ENCODE results near the gene CORO2B.

DNA sequence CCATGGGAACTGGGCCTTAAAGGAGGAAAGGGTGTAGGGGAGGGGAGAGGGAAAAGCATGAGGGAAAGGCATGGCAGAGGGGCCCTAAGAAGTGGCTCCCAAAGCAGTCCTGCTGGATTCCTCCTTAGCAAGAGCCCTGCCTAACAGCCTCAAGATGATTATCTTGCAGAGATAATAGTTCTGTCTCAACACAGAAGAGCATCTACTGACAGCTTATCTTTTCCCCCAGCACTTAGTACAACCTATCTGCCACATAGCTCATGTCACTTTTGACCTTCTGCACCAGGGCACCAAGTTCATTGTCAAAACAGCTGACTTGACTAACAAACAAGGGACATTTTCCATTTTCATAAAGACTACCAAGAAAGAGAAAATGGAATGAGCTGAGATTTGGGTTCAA is 155.6 kb downstream of the CORO2B start:
- TF ChIP-seq, protein P1, sequence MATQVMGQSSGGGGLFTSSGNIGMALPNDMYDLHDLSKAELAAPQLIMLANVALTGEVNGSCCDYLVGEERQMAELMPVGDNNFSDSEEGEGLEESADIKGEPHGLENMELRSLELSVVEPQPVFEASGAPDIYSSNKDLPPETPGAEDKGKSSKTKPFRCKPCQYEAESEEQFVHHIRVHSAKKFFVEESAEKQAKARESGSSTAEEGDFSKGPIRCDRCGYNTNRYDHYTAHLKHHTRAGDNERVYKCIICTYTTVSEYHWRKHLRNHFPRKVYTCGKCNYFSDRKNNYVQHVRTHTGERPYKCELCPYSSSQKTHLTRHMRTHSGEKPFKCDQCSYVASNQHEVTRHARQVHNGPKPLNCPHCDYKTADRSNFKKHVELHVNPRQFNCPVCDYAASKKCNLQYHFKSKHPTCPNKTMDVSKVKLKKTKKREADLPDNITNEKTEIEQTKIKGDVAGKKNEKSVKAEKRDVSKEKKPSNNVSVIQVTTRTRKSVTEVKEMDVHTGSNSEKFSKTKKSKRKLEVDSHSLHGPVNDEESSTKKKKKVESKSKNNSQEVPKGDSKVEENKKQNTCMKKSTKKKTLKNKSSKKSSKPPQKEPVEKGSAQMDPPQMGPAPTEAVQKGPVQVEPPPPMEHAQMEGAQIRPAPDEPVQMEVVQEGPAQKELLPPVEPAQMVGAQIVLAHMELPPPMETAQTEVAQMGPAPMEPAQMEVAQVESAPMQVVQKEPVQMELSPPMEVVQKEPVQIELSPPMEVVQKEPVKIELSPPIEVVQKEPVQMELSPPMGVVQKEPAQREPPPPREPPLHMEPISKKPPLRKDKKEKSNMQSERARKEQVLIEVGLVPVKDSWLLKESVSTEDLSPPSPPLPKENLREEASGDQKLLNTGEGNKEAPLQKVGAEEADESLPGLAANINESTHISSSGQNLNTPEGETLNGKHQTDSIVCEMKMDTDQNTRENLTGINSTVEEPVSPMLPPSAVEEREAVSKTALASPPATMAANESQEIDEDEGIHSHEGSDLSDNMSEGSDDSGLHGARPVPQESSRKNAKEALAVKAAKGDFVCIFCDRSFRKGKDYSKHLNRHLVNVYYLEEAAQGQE (IDR thresholded peaks at IDR 0.05; ENCODE audit: borderline replicate concordance in 1 of 2, low read depth in 1 of 2, low read length in 2 of 2), result no peak
- TF ChIP-seq POLR2A (IDR thresholded peaks at IDR 0.05; ENCODE audit: insufficient read depth in 1 of 2, low read depth in 2 of 2, low read length in 2 of 2) (no peak), CEBPB (IDR thresholded peaks at IDR 0.05; ENCODE audit: borderline replicate concordance, low read depth, low read length) (no peak), SALL1 (CRISPR knock-in tag; IDR thresholded peaks at IDR 0.05) (no peak), FOXM1 (CRISPR knock-in tag; IDR thresholded peaks at IDR 0.05) (no peak), MYNN (CRISPR knock-in tag; IDR thresholded peaks at IDR 0.05; ENCODE audit: low read depth) (no peak), EZH2 (conservative IDR thresholded peaks at IDR 0.05; ENCODE audit: low read depth, low read length) (no peak), POLR2AphosphoS5 (IDR thresholded peaks at IDR 0.05; ENCODE audit: low read depth, low read length) (no peak), HMGA1 (CRISPR knock-in tag; conservative IDR thresholded peaks at IDR 0.05) (no peak), NR2F1 (CRISPR knock-in tag; IDR thresholded peaks at IDR 0.05) (no peak)
- TF ChIP-seq, protein P2, sequence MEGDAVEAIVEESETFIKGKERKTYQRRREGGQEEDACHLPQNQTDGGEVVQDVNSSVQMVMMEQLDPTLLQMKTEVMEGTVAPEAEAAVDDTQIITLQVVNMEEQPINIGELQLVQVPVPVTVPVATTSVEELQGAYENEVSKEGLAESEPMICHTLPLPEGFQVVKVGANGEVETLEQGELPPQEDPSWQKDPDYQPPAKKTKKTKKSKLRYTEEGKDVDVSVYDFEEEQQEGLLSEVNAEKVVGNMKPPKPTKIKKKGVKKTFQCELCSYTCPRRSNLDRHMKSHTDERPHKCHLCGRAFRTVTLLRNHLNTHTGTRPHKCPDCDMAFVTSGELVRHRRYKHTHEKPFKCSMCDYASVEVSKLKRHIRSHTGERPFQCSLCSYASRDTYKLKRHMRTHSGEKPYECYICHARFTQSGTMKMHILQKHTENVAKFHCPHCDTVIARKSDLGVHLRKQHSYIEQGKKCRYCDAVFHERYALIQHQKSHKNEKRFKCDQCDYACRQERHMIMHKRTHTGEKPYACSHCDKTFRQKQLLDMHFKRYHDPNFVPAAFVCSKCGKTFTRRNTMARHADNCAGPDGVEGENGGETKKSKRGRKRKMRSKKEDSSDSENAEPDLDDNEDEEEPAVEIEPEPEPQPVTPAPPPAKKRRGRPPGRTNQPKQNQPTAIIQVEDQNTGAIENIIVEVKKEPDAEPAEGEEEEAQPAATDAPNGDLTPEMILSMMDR (CRISPR knock-in tag; IDR thresholded peaks at IDR 0.05), result no peak
- TF ChIP-seq, protein P3, sequence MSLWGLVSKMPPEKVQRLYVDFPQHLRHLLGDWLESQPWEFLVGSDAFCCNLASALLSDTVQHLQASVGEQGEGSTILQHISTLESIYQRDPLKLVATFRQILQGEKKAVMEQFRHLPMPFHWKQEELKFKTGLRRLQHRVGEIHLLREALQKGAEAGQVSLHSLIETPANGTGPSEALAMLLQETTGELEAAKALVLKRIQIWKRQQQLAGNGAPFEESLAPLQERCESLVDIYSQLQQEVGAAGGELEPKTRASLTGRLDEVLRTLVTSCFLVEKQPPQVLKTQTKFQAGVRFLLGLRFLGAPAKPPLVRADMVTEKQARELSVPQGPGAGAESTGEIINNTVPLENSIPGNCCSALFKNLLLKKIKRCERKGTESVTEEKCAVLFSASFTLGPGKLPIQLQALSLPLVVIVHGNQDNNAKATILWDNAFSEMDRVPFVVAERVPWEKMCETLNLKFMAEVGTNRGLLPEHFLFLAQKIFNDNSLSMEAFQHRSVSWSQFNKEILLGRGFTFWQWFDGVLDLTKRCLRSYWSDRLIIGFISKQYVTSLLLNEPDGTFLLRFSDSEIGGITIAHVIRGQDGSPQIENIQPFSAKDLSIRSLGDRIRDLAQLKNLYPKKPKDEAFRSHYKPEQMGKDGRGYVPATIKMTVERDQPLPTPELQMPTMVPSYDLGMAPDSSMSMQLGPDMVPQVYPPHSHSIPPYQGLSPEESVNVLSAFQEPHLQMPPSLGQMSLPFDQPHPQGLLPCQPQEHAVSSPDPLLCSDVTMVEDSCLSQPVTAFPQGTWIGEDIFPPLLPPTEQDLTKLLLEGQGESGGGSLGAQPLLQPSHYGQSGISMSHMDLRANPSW (CRISPR knock-in tag; IDR thresholded peaks at IDR 0.05; ENCODE audit: borderline replicate concordance), result no peak
- TF ChIP-seq, protein P4, sequence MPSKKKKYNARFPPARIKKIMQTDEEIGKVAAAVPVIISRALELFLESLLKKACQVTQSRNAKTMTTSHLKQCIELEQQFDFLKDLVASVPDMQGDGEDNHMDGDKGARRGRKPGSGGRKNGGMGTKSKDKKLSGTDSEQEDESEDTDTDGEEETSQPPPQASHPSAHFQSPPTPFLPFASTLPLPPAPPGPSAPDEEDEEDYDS (CRISPR knock-in tag; IDR thresholded peaks at IDR 0.05), result no peak

Measured in HepG2 (cell line).